K562 (cell line): ENCODE results near the gene ADPRM. TPM values are rescaled to one million over a fixed set of nuclear protein-coding genes. Genes with fewer than 3 reads are reported as not detected.

Experiments
- ATAC-seq: fragments of 200-7000 bp; cut with Tn5 transposase; 3 replicates; pipeline ENCODE4 v1.9.1; 2020; ENCODE audit warnings: moderate library complexity
- BruUV-seq: library from RNA; stranded (reverse); fragments of 400-500 nt; replicated peaks from 2 replicates; lab custom pipeline; 2021; lab: Mats Ljungman, UMichigan
- CTCF ChIA-PET: fragments of 300-600 bp; formaldehyde crosslinking; extraction: SDS; loops from one replicate; lab custom pipeline; 2021; ENCODE audit warnings: low intra/inter-chr PET ratio; lab: Yijun Ruan, JAX
- POLR2A ChIA-PET: fragments of 300-600, 350-650 bp; sonication (Branson Sonifier 250); formaldehyde crosslinking; extraction: SDS; loops from one replicate; lab custom pipeline; 2021; ENCODE audit warnings: antibody characterized with exemption, inconsistent platforms; lab: Yijun Ruan, JAX
- DNase-seq, 4 experiments: peaks; one replicate each; pipeline versions ENCODE4 v3.0.0 to v3.0.0-alpha.2; 2011 to 2018; ENCODE audit warnings: low spot score in 3 of 4, mixed read lengths in 3 of 4; ENCODE audit errors: extremely low read depth in 1 of 4
- FAIRE-seq: peaks from 2 replicates; lab custom pipeline; 2011; peaks lifted over from hg19 to GRCh38; lab: Jason Lieb, UNC
- H2AFZ ChIP-seq: 2 replicates; pipeline ENCODE4 v1.6.0; 2011; ENCODE audit warnings: low read depth, low read length, control low read depth, inconsistent platforms
- H3K27ac ChIP-seq: fragments of 200-600 bp; 3 replicates; pipeline ENCODE4 v1.8.0; 2011; ENCODE audit warnings: low read depth, mild to moderate bottlenecking, control low read depth, inconsistent platforms, low read length, moderate library complexity, mixed read lengths; ENCODE audit errors: extremely low read depth
- H3K27me3 ChIP-seq, 2 experiments: fragments of 300-600 bp in 1 of 2; 2 replicates in 1 of 2; 3 replicates in 1 of 2; pipeline versions ENCODE4 v1.6.0 to v1.8.0; 2011; ENCODE audit warnings: inconsistent platforms in 2 of 2, low read length in 2 of 2, mild to moderate bottlenecking in 1 of 2, mixed read lengths in 1 of 2, moderate library complexity in 1 of 2; ENCODE audit not compliant: control insufficient read depth in 2 of 2, insufficient read depth in 2 of 2
- H3K36me3 ChIP-seq: fragments of 300-600 bp; 3 replicates; pipeline ENCODE4 v1.8.0; 2011; ENCODE audit warnings: mild to moderate bottlenecking, low read length, inconsistent platforms; ENCODE audit not compliant: control insufficient read depth, insufficient read depth
- H3K4me1 ChIP-seq, 2 experiments: fragments of 200-600 bp in 1 of 2; replicated peaks in 1 of 2; 2 replicates in 1 of 2; 3 replicates in 1 of 2; pipeline versions ENCODE4 v1.5.1 to v1.8.0; 2011; ENCODE audit warnings: inconsistent platforms in 2 of 2, low read length in 2 of 2, mild to moderate bottlenecking in 1 of 2, mixed read lengths in 1 of 2, moderate library complexity in 1 of 2; ENCODE audit not compliant: control insufficient read depth in 2 of 2, insufficient read depth in 2 of 2
- H3K4me2 ChIP-seq: 2 replicates; pipeline ENCODE4 v1.6.1; 2011; ENCODE audit warnings: low read length, control low read depth, inconsistent platforms, mixed read lengths; ENCODE audit not compliant: insufficient read depth
- H3K4me3 ChIP-seq: fragments of 200-600 bp; sonication (generic), shearing (Covaris generic); 2 replicates; pipeline ENCODE4 v1.5.1; 2016; ENCODE audit warnings: control low read depth, inconsistent platforms
- H3K79me2 ChIP-seq: fragments of 200-600 bp; 3 replicates; pipeline ENCODE4 v1.8.0; 2011; ENCODE audit warnings: low read length, inconsistent platforms; ENCODE audit not compliant: control insufficient read depth, insufficient read depth
- H3K9ac ChIP-seq, 2 experiments: 2 replicates each; pipeline versions ENCODE4 v1.6.0 to v1.6.1; 2011; ENCODE audit warnings: low read depth in 2 of 2, low read length in 2 of 2, control low read depth in 1 of 2, inconsistent platforms in 1 of 2, mild to moderate bottlenecking in 1 of 2, mixed read lengths in 1 of 2; ENCODE audit not compliant: insufficient read depth in 1 of 2
- H3K9me1 ChIP-seq: one replicate; pipeline ENCODE4 v1.6.0; 2011; ENCODE audit warnings: inconsistent platforms, mild to moderate bottlenecking, low read length, moderate library complexity; ENCODE audit not compliant: control insufficient read depth, insufficient read depth
- H3K9me3 ChIP-seq: replicated peaks from 2 replicates; pipeline ENCODE4 v1.5.1; 2011; ENCODE audit warnings: low read depth, low read length, inconsistent platforms; ENCODE audit not compliant: control insufficient read depth, insufficient read depth
- H4K20me1 ChIP-seq: replicated peaks from 2 replicates; pipeline ENCODE4 v1.6.1; 2011; ENCODE audit warnings: low read length, inconsistent platforms, mixed read lengths; ENCODE audit not compliant: control insufficient read depth, insufficient read depth
- FOXK2 ChIP-seq, 2 experiments: fragments of 450-650 bp; IDR thresholded peaks in 1 of 2; conservative IDR thresholded peaks in 1 of 2; 2 replicates each; pipeline ENCODE4 v1.6.1; 2016; ENCODE audit warnings: low read depth in 2 of 2, mild to moderate bottlenecking in 1 of 2
- GABPB2 ChIP-seq: fragments of 250-450 bp; sonication (Bioruptor Pico); conservative IDR thresholded peaks from 2 replicates; pipeline ENCODE4 v1.5.1; 2021; ENCODE audit warnings: mild to moderate bottlenecking
- HDAC1 ChIP-seq, 2 experiments: fragments of 450-650 bp; IDR thresholded peaks; 2 replicates each; pipeline ENCODE4 v1.6.1; 2016 to 2017; ENCODE audit warnings: inconsistent platforms in 1 of 2, mild to moderate bottlenecking in 1 of 2, moderate library complexity in 1 of 2
- KDM4B ChIP-seq, 2 experiments: fragments of 450-650 bp in 1 of 2; sonication (generic) in 1 of 2; IDR thresholded peaks; 2 replicates each; pipeline ENCODE4 v1.6.1; 2016 to 2017; ENCODE audit warnings: borderline replicate concordance in 2 of 2, antibody characterized with exemption in 1 of 2, low read depth in 1 of 2, mild to moderate bottlenecking in 1 of 2
- NFIX ChIP-seq: fragments of 250-450 bp; sonication (Bioruptor Pico); IDR thresholded peaks from 2 replicates; pipeline ENCODE4 v1.4.0; 2020; ENCODE audit warnings: low read depth, mild to moderate bottlenecking, moderate library complexity
- PHF8 ChIP-seq: fragments of 200-600 bp; sonication (generic); IDR thresholded peaks from 2 replicates; pipeline ENCODE4 v1.6.1; 2012; ENCODE audit warnings: mixed run types, mild to moderate bottlenecking, inconsistent platforms, low read length, moderate library complexity, borderline replicate concordance
- POLR2G ChIP-seq: fragments of 200-400 bp; formaldehyde crosslinking; IDR thresholded peaks from 2 replicates; pipeline ENCODE4 v1.6.1; 2017; ENCODE audit warnings: low read depth, mild to moderate bottlenecking, antibody characterized with exemption, low read length, moderate library complexity
- RBM25 ChIP-seq: fragments of 200-400 bp; formaldehyde crosslinking; IDR thresholded peaks from 2 replicates; pipeline ENCODE4 v1.6.1; 2018; ENCODE audit warnings: low read length, low read depth, moderate library complexity; ENCODE audit not compliant: severe bottlenecking
- RFX7 ChIP-seq: fragments of 250-450 bp; sonication (Bioruptor Pico); IDR thresholded peaks from 2 replicates; pipeline ENCODE4 v1.5.1; 2021; ENCODE audit warnings: mild to moderate bottlenecking
- SMARCC2 ChIP-seq: fragments of 450-650 bp; IDR thresholded peaks from 2 replicates; pipeline ENCODE4 v1.6.1; 2017; ENCODE audit warnings: antibody characterized with exemption, moderate library complexity, mild to moderate bottlenecking, low read depth
- TSC22D4 ChIP-seq: fragments of 450-650 bp; IDR thresholded peaks from 2 replicates; pipeline ENCODE4 v1.6.1; 2016; ENCODE audit warnings: missing genetic modification characterization, missing biosample characterization, control low read depth
- ZFX ChIP-seq: sonication (generic); formaldehyde crosslinking; IDR thresholded peaks from 2 replicates; pipeline ENCODE4 v1.8.0; 2022; ENCODE audit warnings: mild to moderate bottlenecking, missing genetic modification reagents, moderate library complexity
- ZNF197 ChIP-seq: fragments of 200-800 bp; sonication (Bioruptor generic); IDR thresholded peaks from 2 replicates; pipeline ENCODE4 v1.6.1; 2016; ENCODE audit warnings: low read depth, missing genetic modification characterization, missing compliant biosample characterization
- ZNF253 ChIP-seq: fragments of 250-450 bp; sonication (Bioruptor Pico); conservative IDR thresholded peaks from 2 replicates; pipeline ENCODE4 v1.6.1; 2021; ENCODE audit warnings: mild to moderate bottlenecking
- ZNF518B ChIP-seq: fragments of 250-450 bp; sonication (Bioruptor Pico); IDR thresholded peaks from 2 replicates; pipeline ENCODE4 v1.5.0; 2021; ENCODE audit warnings: mild to moderate bottlenecking, moderate library complexity
- WGBS: fragments of 100-300 bp; shearing (Covaris generic); methylation state at CpG from one replicate; pipeline ENCODE4 v1.1.6; 2016; ENCODE audit warnings: low coverage, mixed read lengths; ENCODE audit not compliant: insufficient coverage; ENCODE audit errors: missing lambda C conversion rate; 5-methylcytosine and 5-hydroxymethylcytosine counted together
- in situ Hi-C: fragments of 300-500 bp; cut with MboI; formaldehyde crosslinking; loops from 4 replicates; pipeline ENCODE4 v1.15.0; 2018; ENCODE audit warnings: inconsistent platforms, mixed read lengths
- intact Hi-C: fragments of 100-400 bp; cut with micrococcal nuclease; formaldehyde crosslinking; loops from 2 replicates; pipeline ENCODE4 v1.14.2; 2022
- polyA plus RNA-seq, 8 experiments: library from polyadenylated mRNA; depleted of rRNA in 4 of 8; stranded (reverse) in 5 of 8; unstranded in 3 of 8; fragments of >200 nt; fragmentation: Nextera tagmentation in 2 of 8; fragmentation: Illumina TruSeq in 1 of 8; extraction: Ambion mirVana in 2 of 8; extraction: Trizol in 1 of 8; gene quantifications; 2 replicates each; pipeline versions ENCODE4 v1.2.1 to v1.2.3, GENCODE V29; 2011 to 2014; ENCODE audit warnings: inconsistent platforms in 1 of 8, missing spikeins in 1 of 8
- total RNA-seq, 7 experiments: library from RNA; depleted of rRNA in 6 of 7; stranded (reverse); fragments of >200 nt in 6 of 7; fragmentation: Illumina TruSeq in 2 of 7; extraction: Trizol in 2 of 7; gene quantifications; 2 replicates each; pipeline versions ENCODE4 v1.2.1 to v1.2.3, GENCODE V29; 2011 to 2021; ENCODE audit warnings: low replicate concordance in 1 of 7

The ADPRM gene
- total and polyA plus RNA-seq, 9 of the 15 experiments (the other 6 are each of a cell fraction or from before 2014, with no cell fraction given) = 4.7 to 17.6 (median 6.2) TPM

- Histone ChIP-seq H3K9ac (no peak overlapping the region), H3K36me3 (no peaks in the 10 kb centered on the region), H3K4me3 (no peak overlapping the region), H3K9me1 (no peaks in the 10 kb centered on the region), H3K27me3 (peaks cover under 1 to 13% of the 10 kb centered on the region in 2 experiments; a peak in 3 of 5 replicates), H2AFZ (no peak overlapping the region), H3K79me2 (no peaks in the 10 kb centered on the region), H3K4me1 (no peaks in the 10 kb centered on the region), H4K20me1 (peaks cover 6% of the 10 kb centered on the region; the same call in 1 of the 2 replicates), H3K4me2 (no peak overlapping the region), H3K9me3 (no peaks in the 10 kb centered on the region), H3K27ac (no peak overlapping the region)
- DNase-seq = peak in 1 of 4 experiments; percentile 8
- no peak for ATAC-seq
- WGBS = 0% methylated on average over 8 of the region's 10 CpGs
- intact Hi-C loops = no loop called here
- TF ChIP-seq ZFX (CRISPR knock-in tag) (no peak), PHF8 (no peak), ZNF197 (CRISPR knock-in tag) (no peak), GABPB2 (CRISPR knock-in tag) (no peak), POLR2G (no peak), HDAC1 (IDR thresholded peaks at IDR 0.05) (no peak), RFX7 (CRISPR knock-in tag) (no peak), KDM4B (IDR thresholded peaks at IDR 0.05; ENCODE audit: borderline replicate concordance in 2 of 2, low read depth in 1 of 2) (no peak), FOXK2 (conservative IDR thresholded peaks at IDR 0.05 in 1 of 2, IDR thresholded peaks at IDR 0.05 in 1 of 2; ENCODE audit: low read depth in 2 of 2) (no peak), TSC22D4 (no peak), ZNF518B (CRISPR knock-in tag) (no peak), ZNF253 (CRISPR knock-in tag) (no peak), SMARCC2 (no peak), NFIX (CRISPR knock-in tag) (no peak), RBM25 (no peak)
- ChIA-PET POLR2A (no interaction called here), CTCF (no interaction called here)
- no TSS peak for BruUV-seq
- in situ Hi-C loops = no loop called here
- no peak for FAIRE-seq
Observed at GRCh38 chr17:10752696-10753095, 55.3 kb downstream of the ADPRM start.
